ENCODE results near the gene NSL1. TPM values are rescaled to one million over a fixed set of nuclear protein-coding genes. Genes with fewer than 3 reads are reported as not detected.
"Not testable (repeated sequence)": the region's sequence is repeated elsewhere in the genome, so short reads cannot be mapped to it uniquely, and the experiment has no call there.

The NSL1 gene
- polyA plus RNA-seq, 4 donors: 46.4 to 49.8 (median 47.8) TPM

GRCh38 chr1:212712451-212713303 lies 78.9 kb downstream of the NSL1 start:
- DNase-seq (ENCODE audit: low read depth in 4 of 4, low spot score in 3 of 4): no peak

- DNase-seq (ENCODE audit: low read depth in 4 of 4, low spot score in 3 of 4): not testable (repeated sequence)
These were observed 79.6 kb downstream of the NSL1 start for GRCh38 chr1:212711974-212712373.

DNA sequence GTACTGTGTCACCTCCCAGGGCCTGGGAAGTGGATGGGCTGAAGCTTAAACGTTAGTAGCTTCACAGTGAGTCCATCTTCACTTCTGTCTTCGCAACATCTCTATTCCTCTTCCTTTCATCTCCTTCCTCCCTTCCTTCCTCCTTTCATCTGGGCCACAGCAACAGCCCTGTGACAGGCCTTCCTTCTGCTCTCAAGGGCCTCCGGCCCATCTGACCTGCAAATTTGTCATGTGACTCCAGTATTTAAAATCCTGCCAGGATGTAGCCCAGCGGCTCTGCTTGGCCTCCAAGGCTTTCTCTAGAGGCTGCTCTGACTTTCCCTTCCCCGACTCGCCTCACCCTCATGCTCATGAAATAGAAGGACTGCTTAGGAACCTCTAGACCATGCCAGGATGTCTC lies 81.0 kb downstream of the NSL1 start:
- no peak for DNase-seq (ENCODE audit: low read depth in 4 of 4, low spot score in 3 of 4)

DNA sequence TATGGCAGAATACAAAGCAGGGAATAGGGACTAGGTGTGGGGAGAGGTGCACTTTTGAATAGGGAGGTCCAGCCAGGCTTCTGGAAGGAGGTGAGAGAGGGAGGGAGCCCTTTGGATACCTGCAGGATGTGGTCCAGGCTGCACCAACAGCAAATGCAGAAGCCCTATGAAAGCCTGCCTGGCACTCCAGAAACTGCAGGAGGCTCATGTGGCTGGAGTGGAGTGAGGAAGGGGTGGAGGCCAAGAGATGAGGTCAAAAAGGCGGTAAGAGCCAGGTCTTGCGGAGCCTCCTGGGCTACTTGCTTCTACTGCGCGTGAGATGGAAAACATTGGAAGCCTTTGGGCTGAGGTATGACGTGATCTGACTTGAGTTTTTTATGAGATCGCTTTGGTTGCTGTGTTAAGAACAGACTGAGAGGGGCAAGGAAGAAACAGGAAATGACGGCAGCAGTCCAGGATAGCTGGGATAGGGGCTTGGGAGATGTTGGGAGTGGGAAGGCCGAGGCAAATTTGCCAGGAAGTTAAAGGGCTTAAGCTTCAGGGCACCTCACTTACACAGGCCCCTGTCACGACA lies 87.5 kb downstream of the NSL1 start:
- no peak for DNase-seq (ENCODE audit: low read depth in 4 of 4, low spot score in 3 of 4)

DNA sequence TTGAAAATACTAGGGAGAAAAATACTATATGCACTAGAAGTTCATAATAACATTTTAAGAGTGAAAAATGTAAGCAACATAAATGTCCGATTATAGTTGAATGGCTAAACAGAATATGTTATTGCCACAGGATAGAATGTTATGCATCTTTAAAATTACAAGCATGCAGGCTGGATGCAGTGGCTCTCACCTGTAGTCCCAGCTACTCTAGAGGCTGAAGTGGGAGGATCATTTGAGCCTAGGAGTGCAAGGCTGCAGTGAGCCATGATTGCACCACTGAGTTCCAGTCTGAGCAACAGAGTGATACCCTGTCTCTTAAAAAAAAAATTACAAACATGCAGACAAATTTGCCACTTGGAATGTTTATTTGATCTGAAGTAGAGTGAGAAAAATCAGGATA lies 88.9 kb downstream of the NSL1 start:
- DNase-seq (ENCODE audit: low read depth in 4 of 4, low spot score in 3 of 4): no peak

GRCh38 chr1:212701910-212702309 lies 89.7 kb downstream of the NSL1 start:
- no peak for DNase-seq (ENCODE audit: low read depth in 4 of 4, low spot score in 3 of 4)

DNA sequence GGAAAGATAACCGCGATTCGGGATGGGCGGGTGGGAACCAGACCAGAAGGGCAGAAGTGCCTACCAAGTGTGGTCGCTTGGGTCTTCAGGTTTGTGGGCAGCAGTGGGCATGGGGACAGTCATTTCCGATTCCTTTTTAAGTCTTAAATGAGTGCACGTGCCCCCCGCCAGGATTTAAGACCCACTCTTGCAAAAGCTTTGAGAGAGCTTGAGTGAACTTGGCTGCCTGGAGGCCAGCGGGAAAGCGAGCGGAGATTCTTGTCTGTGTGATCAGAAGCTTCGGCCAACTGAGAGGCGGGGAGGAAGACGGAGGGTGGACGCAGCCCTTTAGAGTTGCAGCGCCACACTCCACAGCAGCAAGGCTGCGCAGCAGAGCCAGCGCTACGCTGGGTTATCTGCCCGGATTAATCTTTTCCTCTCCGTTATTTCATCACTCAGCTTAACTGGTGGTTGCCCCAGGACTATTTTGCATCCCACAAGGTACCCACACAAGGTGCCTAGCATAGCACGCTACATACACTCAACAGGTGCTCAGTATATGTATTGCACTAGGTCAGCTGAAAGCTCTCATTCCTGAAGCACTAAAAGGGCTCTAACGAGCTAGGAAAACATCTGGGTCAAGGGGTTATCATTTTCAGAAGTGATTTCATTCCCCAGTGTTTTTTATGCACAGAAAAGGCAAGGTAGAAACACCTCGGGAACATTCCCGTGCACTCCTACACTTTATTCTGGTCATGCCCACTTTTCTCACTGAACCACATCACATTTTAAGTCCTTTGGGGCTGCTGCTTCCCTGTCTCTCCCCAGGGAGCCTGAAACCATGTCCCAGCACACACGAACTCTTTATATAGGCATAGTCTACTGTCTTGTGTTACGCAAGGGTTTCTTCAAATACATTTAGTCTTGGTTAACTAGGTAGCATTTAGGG lies 90.4 kb downstream of the NSL1 start:
- DNase-seq (ENCODE audit: low read depth in 4 of 4, low spot score in 3 of 4): peak in 2 of 4 donors; percentile 18 to 35

DNA sequence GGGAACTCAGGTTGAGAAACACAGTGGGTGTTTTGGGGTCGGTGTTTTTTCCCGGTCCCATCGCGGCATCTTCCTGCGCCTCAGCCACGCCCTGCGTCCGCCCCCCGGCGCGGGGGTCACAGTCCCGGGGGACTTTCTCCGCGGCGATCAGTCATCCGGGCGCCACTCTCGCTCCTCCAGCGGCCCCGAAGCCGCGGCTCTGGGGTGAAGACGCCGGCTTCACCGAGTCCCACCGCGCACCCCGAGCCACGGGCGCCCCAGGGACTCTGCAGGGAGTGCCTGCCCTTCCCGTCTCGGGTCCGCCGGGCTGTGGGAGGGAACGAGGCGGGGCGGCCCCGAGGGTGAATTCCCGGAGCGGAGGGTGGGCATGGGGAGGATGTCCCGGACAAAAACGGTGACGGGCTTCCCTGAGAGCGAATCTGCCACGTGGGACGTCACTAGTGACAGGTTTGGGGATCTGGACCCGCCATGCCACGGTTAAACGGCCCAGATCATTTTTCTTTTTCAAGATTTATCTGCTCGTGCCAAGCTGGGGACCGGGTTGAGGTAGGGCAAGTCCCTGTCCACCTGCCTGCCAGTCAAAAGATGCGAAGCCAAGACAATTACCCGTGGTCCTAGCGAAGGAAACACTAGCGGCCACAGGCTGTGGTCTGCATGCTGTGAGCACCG lies 91.2 kb downstream of the NSL1 start:
- DNase-seq (ENCODE audit: low read depth in 4 of 4, low spot score in 3 of 4): peak in 1 of 4 donors; percentile 18

DNA sequence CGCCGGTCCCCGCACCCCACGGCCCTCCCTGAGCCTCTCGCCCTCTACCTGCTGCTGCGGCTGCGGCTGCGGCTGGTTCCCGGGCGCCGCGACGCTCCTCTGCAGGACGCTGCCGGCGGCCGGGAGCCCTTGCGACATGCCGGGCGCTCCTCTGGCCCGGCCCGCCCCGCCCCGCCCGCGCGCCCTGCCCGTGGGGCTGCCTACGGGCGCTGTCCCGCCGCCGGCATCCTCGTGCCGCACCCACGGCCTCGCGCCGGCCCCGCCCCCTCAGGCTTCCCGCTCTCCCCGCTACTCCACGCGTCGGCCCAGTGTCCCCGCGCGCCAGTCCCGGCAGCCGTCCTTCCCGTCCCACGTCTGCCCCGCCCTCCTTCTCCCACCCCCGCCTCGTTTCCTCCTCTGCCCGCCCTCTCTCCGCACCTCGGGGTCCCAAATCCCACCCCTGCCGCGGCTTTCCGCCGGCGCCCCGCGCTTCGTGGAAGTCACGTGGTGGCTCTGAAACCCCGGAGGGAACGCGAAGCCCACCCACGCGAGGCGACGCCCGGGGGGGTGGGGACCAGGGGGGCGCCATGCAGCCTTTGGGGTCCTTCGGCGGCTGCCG lies 91.9 kb downstream of the NSL1 start, which contains the start of gene BATF3:
BATF3 (minus strand) TSS at position 216 of the 598 bp plus-strand sequence; CDS start at position 138, 78 bp downstream.
- DNase-seq (ENCODE audit: low read depth in 4 of 4, low spot score in 3 of 4): peak in 1 of 4 donors; percentile 23

DNA sequence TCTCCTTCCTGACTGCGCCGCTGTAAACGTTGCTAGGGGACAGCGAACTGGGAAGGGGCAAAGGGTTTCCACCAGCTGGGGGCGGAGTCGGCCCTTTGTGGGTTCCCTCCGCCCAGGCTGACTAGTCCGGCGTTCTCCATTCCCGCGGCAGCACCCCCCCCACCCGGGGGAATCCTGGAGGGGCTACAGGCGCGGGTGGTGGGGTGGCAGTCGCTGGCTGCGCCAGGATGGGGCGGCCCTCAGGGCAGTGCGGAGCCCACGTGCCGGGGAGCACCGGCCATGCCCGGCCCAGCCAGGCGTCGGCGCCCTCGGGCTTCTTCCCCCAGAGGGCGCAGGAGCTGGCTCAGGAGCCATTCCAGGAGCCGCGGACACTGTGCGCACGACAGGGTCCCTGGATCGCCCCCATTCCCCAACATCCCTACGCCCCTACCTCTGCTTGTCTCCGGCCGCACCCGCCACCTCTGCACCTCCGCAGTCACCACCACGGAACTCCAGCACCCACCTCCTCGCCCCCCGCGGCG lies 92.4 kb downstream of the NSL1 start:
- DNase-seq (ENCODE audit: low read depth in 4 of 4, low spot score in 3 of 4): peak in 2 of 4 donors; percentile 15 to 28

DNA sequence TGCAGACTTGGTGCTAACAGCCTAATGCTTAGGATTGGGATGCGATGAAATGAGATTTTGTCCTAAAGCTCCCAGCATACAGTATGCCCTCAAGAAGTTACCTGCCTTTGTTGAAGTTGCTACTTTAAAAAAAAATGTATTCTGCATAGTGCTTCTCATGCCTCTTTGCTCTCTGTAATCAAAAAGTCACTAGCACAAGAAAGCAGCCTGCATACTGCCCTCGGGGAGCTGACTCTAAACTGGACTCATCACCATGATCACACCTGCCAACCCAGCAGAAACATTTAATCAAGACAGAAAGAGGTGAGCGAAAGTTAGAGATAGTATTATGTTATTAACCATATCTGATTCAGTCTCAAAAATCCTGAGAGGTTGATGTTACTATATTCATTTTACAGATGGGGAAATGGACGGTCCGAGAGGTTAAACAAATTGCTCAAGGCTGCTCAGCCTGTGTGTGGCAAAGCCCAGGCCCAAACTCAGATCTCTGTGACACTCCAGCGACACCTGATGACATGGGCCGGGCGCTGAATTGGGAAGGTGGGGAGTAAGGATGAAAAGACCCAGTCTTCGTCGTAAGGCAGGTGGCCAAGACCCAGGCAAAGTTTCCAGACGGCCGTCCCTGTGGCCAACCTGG lies 93.0 kb downstream of the NSL1 start:
- no peak for DNase-seq (ENCODE audit: low read depth in 4 of 4, low spot score in 3 of 4)

- DNase-seq (ENCODE audit: low read depth in 4 of 4, low spot score in 3 of 4): no peak
These were observed 94.8 kb downstream of the NSL1 start for GRCh38 chr1:212696721-212697331.

DNA sequence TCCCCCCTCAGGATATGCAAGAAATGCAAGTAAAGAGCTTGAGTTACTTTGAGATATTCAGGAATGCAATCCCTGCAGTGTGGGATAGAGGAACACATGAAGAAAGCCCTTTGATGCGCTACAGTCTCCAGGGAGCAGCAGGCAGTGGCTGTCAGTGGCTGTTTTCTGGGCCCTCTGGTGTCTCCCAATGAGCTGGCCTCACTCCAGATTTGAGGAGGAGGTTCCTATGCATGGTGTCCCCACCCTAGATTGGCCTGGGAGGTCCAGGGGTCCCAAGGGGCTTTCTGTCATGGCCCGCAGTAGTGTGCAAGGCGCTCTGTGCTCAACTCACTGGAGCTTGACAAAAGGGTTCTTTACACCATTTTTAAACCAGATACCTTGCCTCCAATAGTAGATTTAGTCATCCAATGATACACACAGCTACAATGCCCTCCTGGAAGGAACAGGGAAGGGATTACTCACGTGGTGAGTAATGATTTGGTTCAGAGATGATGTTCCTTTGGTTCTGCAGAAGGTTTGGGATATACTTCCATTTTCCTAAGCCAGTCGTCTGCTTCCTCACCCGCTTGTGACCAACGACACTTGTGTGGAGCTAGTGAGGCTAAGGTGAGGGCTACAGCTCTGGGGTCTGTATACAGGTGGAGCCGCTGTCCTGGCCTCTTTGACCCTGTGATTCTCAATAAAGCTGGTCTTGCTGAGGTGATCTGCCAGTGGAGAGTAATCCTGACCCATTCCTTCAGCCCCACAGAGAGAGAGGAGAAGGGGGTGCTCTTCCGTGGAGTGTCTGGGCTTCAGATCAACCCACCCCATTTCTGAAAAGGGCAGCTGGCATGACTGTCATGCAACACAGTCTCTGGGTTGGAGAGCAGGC lies 98.6 kb downstream of the NSL1 start:
- DNase-seq (ENCODE audit: low read depth in 4 of 4, low spot score in 3 of 4): no peak

- no peak for DNase-seq (ENCODE audit: low read depth in 4 of 4, low spot score in 3 of 4)
These were observed 100.0 kb downstream of the NSL1 start for GRCh38 chr1:212691561-212692071.

GRCh38 chr1:212690816-212691403 lies 100.7 kb downstream of the NSL1 start:
- no peak for DNase-seq (ENCODE audit: low read depth in 4 of 4, low spot score in 3 of 4)

DNA sequence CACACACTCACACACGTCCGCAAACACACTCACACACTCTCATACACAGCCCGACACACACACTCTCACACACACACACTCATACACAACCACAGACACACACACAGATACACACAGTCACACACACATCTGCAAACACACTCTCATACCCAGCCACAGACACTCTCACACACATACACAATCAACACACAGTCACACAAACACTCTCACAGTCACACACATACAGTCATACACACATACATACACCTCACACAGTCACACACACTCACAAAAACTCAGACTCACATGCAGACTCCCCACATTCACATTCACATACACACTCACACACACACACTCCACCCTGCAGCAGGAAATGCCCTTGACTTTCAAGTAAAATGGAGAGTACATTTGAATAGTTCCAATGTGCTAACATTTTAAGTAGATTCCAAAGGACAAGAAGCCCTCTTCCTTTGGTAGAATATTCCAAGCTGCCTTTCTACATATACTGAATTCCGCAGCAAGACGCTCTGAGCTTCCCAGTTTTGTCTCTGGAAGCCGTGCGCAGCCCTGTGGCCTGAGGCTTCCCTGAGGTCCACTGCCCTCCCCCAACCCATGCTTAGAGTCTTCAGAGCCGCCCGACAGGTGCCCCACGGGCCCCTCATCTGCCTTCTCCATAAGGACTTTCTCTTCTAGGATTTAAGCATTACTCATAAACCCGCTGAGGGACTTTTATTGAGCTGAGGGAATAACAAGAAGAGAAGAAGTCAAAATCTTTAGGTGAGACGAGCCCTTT lies 101.6 kb downstream of the NSL1 start:
- DNase-seq (ENCODE audit: low read depth in 4 of 4, low spot score in 3 of 4): no peak

Data from right renal pelvis (tissue), 4 donors.